Muscle layer of duodenum (tissue), 2 donors: ENCODE results near the gene SDR42E2.
A peak's percentile ranks its signal among the peaks of the same experiment; 100 is the strongest.
"Not testable (repeated sequence)": the region's sequence is repeated elsewhere in the genome, so short reads cannot be mapped to it uniquely, and the experiment has no call there.

Experiments used
- H3K27ac ChIP-seq: one replicate; pipeline ENCODE4 v1.7.0; 2013; ENCODE audit warnings: mild to moderate bottlenecking, low read length
- H3K27me3 ChIP-seq: one replicate; pipeline ENCODE4 v1.7.0; 2013; ENCODE audit warnings: low read depth, mild to moderate bottlenecking, control low read depth, low read length
- H3K36me3 ChIP-seq, 2 donors: one replicate each; pipeline ENCODE4 v1.7.0; 2013; ENCODE audit warnings: low read length in 2 of 2, control low read depth in 1 of 2, mild to moderate bottlenecking in 1 of 2; ENCODE audit not compliant: insufficient read depth in 2 of 2, control insufficient read depth in 1 of 2
- H3K4me1 ChIP-seq, 2 donors: one replicate each; pipeline ENCODE4 v1.7.0; 2013; ENCODE audit warnings: low read length in 2 of 2, mild to moderate bottlenecking in 2 of 2, control low read depth in 1 of 2, moderate library complexity in 1 of 2; ENCODE audit not compliant: insufficient read depth in 2 of 2, control insufficient read depth in 1 of 2
- H3K4me3 ChIP-seq, 2 donors: one replicate each; pipeline ENCODE4 v1.7.0; 2013; ENCODE audit warnings: low read length in 2 of 2, low read depth in 1 of 2, mild to moderate bottlenecking in 1 of 2
- H3K9me3 ChIP-seq, 2 donors: one replicate each; pipeline ENCODE4 v1.7.0; 2013; ENCODE audit warnings: low read length in 2 of 2, control low read depth in 1 of 2, mild to moderate bottlenecking in 1 of 2; ENCODE audit not compliant: control insufficient read depth in 1 of 2
- donor health status: healthy.

Gene SDR42E2

GRCh38 chr16:22132801-22133200, 29.5 kb upstream of the SDR42E2 start:
- Histone ChIP-seq H3K27ac (no peak overlapping the region), H3K36me3 (no peaks in the 10 kb centered on the region), H3K4me1 (no peaks in the 10 kb centered on the region), H3K9me3 (no peaks in the 10 kb centered on the region), H3K4me3 (no peak overlapping the region), H3K27me3 (no peaks in the 10 kb centered on the region)

GRCh38 chr16:22138482-22138881, 23.8 kb upstream of the SDR42E2 start:
- H3K27ac ChIP-seq = no peak overlapping the region
- H3K27me3 ChIP-seq = no peaks in the 10 kb centered on the region
- no peaks in the 10 kb centered on the region for H3K36me3 ChIP-seq
- H3K4me1 ChIP-seq = no peaks in the 10 kb centered on the region
- H3K9me3 ChIP-seq = no peaks in the 10 kb centered on the region
- H3K4me3 ChIP-seq = no peak overlapping the region

GRCh38 chr16:22139008-22139407, 23.3 kb upstream of the SDR42E2 start:
- H3K4me1 ChIP-seq = no peaks in the 10 kb centered on the region
- no peak overlapping the region for H3K27ac ChIP-seq
- no peaks in the 10 kb centered on the region for H3K36me3 ChIP-seq
- H3K27me3 ChIP-seq = no peaks in the 10 kb centered on the region
- no peaks in the 10 kb centered on the region for H3K9me3 ChIP-seq
- H3K4me3 ChIP-seq = no peak overlapping the region

- Histone ChIP-seq H3K9me3 (no peaks in the 10 kb centered on the region), H3K4me3 (no peak overlapping the region), H3K27ac (no peak overlapping the region), H3K4me1 (no peaks in the 10 kb centered on the region), H3K27me3 (no peaks in the 10 kb centered on the region), H3K36me3 (no peaks in the 10 kb centered on the region)
Measured at GRCh38 chr16:22139732-22140131, 22.6 kb upstream of the SDR42E2 start.

- no peak overlapping the region for H3K4me3 ChIP-seq
- H3K9me3 ChIP-seq = no peaks in the 10 kb centered on the region
- no peak overlapping the region for H3K27ac ChIP-seq
- H3K4me1 ChIP-seq = no peaks in the 10 kb centered on the region
- no peaks in the 10 kb centered on the region for H3K36me3 ChIP-seq
- no peaks in the 10 kb centered on the region for H3K27me3 ChIP-seq
Measured at GRCh38 chr16:22141767-22142166, 20.5 kb upstream of the SDR42E2 start.

- no peaks in the 10 kb centered on the region for H3K27me3 ChIP-seq
- H3K4me3 ChIP-seq = no peak overlapping the region
- H3K36me3 ChIP-seq = no peaks in the 10 kb centered on the region
- no peaks in the 10 kb centered on the region for H3K9me3 ChIP-seq
- H3K27ac ChIP-seq = no peak overlapping the region
- H3K4me1 ChIP-seq = no peaks in the 10 kb centered on the region
Measured at GRCh38 chr16:22144520-22144919, 17.8 kb upstream of the SDR42E2 start.

GRCh38 chr16:22147853-22148252, 14.5 kb upstream of the SDR42E2 start:
- no peaks in the 10 kb centered on the region for H3K36me3 ChIP-seq
- no peak overlapping the region for H3K27ac ChIP-seq
- H3K4me1 ChIP-seq = no peaks in the 10 kb centered on the region
- no peaks in the 10 kb centered on the region for H3K27me3 ChIP-seq
- no peaks in the 10 kb centered on the region for H3K9me3 ChIP-seq
- no peak overlapping the region for H3K4me3 ChIP-seq

- Histone ChIP-seq H3K4me3 (no peak overlapping the region), H3K9me3 (no peaks in the 10 kb centered on the region), H3K4me1 (no peaks in the 10 kb centered on the region), H3K27me3 (no peaks in the 10 kb centered on the region), H3K36me3 (no peaks in the 10 kb centered on the region), H3K27ac (no peak overlapping the region)
Measured at GRCh38 chr16:22151246-22151998, 10.9 kb upstream of the SDR42E2 start.

GRCh38 chr16:22152316-22152715, 10.0 kb upstream of the SDR42E2 start:
- Histone ChIP-seq H3K9me3 (no peaks in the 10 kb centered on the region), H3K4me3 (no peak overlapping the region), H3K36me3 (no peaks in the 10 kb centered on the region), H3K27ac (no peak overlapping the region), H3K27me3 (no peaks in the 10 kb centered on the region), H3K4me1 (no peaks in the 10 kb centered on the region)

GRCh38 chr16:22153078-22153477, 9.2 kb upstream of the SDR42E2 start:
- H3K9me3 ChIP-seq, H3K36me3 ChIP-seq, H3K4me3 ChIP-seq, H3K27ac ChIP-seq, H3K27me3 ChIP-seq, H3K4me1 ChIP-seq: not testable (repeated sequence)

GRCh38 chr16:22161401-22161800, 905 bp upstream of the SDR42E2 start:
- peaks cover 9% of the 10 kb centered on the region for H3K27me3 ChIP-seq

GRCh38 chr16:22162656-22163009, 327 bp downstream of the SDR42E2 start:
- Histone ChIP-seq H3K4me1 (peaks cover 0 to 5% of the 10 kb centered on the region in 2 donors), H3K27ac (no peak overlapping the region), H3K4me3 (peak overlapping the region in 1 of 2 donors; percentile 49), H3K27me3 (peaks cover 9% of the 10 kb centered on the region), H3K9me3 (peaks cover 0 to 4% of the 10 kb centered on the region in 2 donors), H3K36me3 (no peaks in the 10 kb centered on the region)

More at GRCh38 chr16:22161401-22161800, 905 bp upstream of the SDR42E2 start:
- H3K27ac ChIP-seq = no peak overlapping the region
- H3K9me3 ChIP-seq = no peaks in the 10 kb centered on the region
- H3K4me3 ChIP-seq = no peak overlapping the region
- peaks cover 0 to 5% of the 10 kb centered on the region in 2 donors for H3K4me1 ChIP-seq
- H3K36me3 ChIP-seq = no peaks in the 10 kb centered on the region
